ENCODE results near the gene MDH2.
"Not testable (repeated sequence)": the region's sequence is repeated elsewhere in the genome, so short reads cannot be mapped to it uniquely, and the experiment has no call there.

MDH2 gene

GRCh38 chr7:76048668-76048988 is 722 bp downstream of the MDH2 start:
- no peak for DNase-seq

GRCh38 chr7:76049295-76049694 is 1.4 kb downstream of the MDH2 start:
- no peak for DNase-seq

- DNase-seq = no peak
These were observed 2.6 kb downstream of the MDH2 start for GRCh38 chr7:76050545-76050944.

- no peak for DNase-seq
These were observed 3.9 kb downstream of the MDH2 start for GRCh38 chr7:76051840-76052239.

GRCh38 chr7:76052681-76053080 is 4.8 kb downstream of the MDH2 start:
- not testable (repeated sequence) for DNase-seq

- DNase-seq = no peak
These were observed 5.6 kb downstream of the MDH2 start for GRCh38 chr7:76053461-76053860.

GRCh38 chr7:76054123-76055120 is 6.5 kb downstream of the MDH2 start:
- no peak for DNase-seq

- no peak for DNase-seq
These were observed 8.3 kb downstream of the MDH2 start for GRCh38 chr7:76056241-76056640.

- no peak for DNase-seq
These were observed 9.4 kb downstream of the MDH2 start for GRCh38 chr7:76057103-76057812.

GRCh38 chr7:76057813-76058145 is 9.9 kb downstream of the MDH2 start:
- no peak for DNase-seq

- DNase-seq = not testable (repeated sequence)
These were observed 10.8 kb downstream of the MDH2 start for GRCh38 chr7:76058745-76059144.

GRCh38 chr7:76060842-76061241 is 12.9 kb downstream of the MDH2 start:
- no peak for DNase-seq

- no peak for DNase-seq
These were observed 14.3 kb downstream of the MDH2 start for GRCh38 chr7:76062254-76062653.

- no peak for DNase-seq
These were observed 15.2 kb downstream of the MDH2 start for GRCh38 chr7:76063114-76063513.

- DNase-seq = no peak
These were observed 15.6 kb downstream of the MDH2 start for GRCh38 chr7:76063525-76063924.

GRCh38 chr7:76064208-76064970 is 16.5 kb downstream of the MDH2 start:
- DNase-seq = no peak

- DNase-seq = no peak
These were observed 17.2 kb downstream of the MDH2 start for GRCh38 chr7:76065016-76065612.

- DNase-seq = no peak
These were observed 19.0 kb downstream of the MDH2 start for GRCh38 chr7:76066716-76067503.

- DNase-seq = no peak
These were observed 21.3 kb downstream of the MDH2 start for GRCh38 chr7:76069238-76069638.

GRCh38 chr7:76071316-76072242 is 23.7 kb downstream of the MDH2 start:
- no peak for DNase-seq
